Liver (tissue), 9 donors: ENCODE results near the gene SHISA3. TPM values are rescaled to one million over a fixed set of nuclear protein-coding genes. Genes with fewer than 3 reads are reported as not detected.

Source experiments
- DNase-seq: peaks from one replicate; pipeline ENCODE4 v3.0.0-alpha.2; 2017; ENCODE audit warnings: low spot score
- H3K27ac ChIP-seq, 2 donors: one replicate each; pipeline ENCODE4 v1.7.0; 2013; ENCODE audit warnings: inconsistent platforms in 2 of 2, low read length in 2 of 2, control low read depth in 1 of 2, low read depth in 1 of 2, mild to moderate bottlenecking in 1 of 2
- H3K27me3 ChIP-seq, 4 donors: one replicate each; pipeline versions ENCODE4 v1.6.1 to v1.7.0; 2013; ENCODE audit warnings: low read length in 3 of 4, inconsistent platforms in 1 of 4, mild to moderate bottlenecking in 1 of 4, moderate library complexity in 1 of 4; ENCODE audit not compliant: control insufficient read depth in 4 of 4, insufficient read depth in 4 of 4
- H3K36me3 ChIP-seq, 4 donors: one replicate each; pipeline versions ENCODE4 v1.6.1 to v1.7.0; 2013; ENCODE audit warnings: low read length in 3 of 4, mild to moderate bottlenecking in 3 of 4, low read depth in 1 of 4, moderate library complexity in 1 of 4; ENCODE audit not compliant: control insufficient read depth in 4 of 4, insufficient read depth in 3 of 4
- H3K4me1 ChIP-seq, 4 donors: one replicate each; pipeline versions ENCODE4 v1.6.1 to v1.7.0; 2013; ENCODE audit warnings: low read length in 3 of 4, mild to moderate bottlenecking in 3 of 4, moderate library complexity in 1 of 4; ENCODE audit not compliant: control insufficient read depth in 4 of 4, insufficient read depth in 4 of 4
- H3K4me3 ChIP-seq, 3 donors: one replicate each; pipeline versions ENCODE4 v1.6.1 to v1.7.0; 2013; ENCODE audit warnings: low read length in 3 of 3, control low read depth in 1 of 3, low read depth in 1 of 3, mild to moderate bottlenecking in 1 of 3
- H3K9ac ChIP-seq, 2 donors: one replicate each; pipeline ENCODE4 v1.7.0; 2013; ENCODE audit warnings: low read length in 2 of 2, mild to moderate bottlenecking in 2 of 2, moderate library complexity in 2 of 2, control low read depth in 1 of 2, low read depth in 1 of 2
- H3K9me3 ChIP-seq, 4 donors: one replicate each; pipeline versions ENCODE4 v1.6.1 to v1.7.0; 2013; ENCODE audit warnings: low read length in 3 of 4; ENCODE audit not compliant: control insufficient read depth in 4 of 4
- ATF3 ChIP-seq: IDR thresholded peaks from 2 replicates; pipeline ENCODE4 v1.6.1; 2016; ENCODE audit warnings: antibody characterized with exemption
- CTCF ChIP-seq: fragments of 150-350 bp; IDR thresholded peaks from 2 replicates; pipeline ENCODE4 v1.5.1; 2017; ENCODE audit warnings: improper control_type of control experiment, low read depth, low read length; ENCODE audit not compliant: missing input control
- EGR1 ChIP-seq, 2 donors: IDR thresholded peaks; 2 replicates each; pipeline ENCODE4 v1.6.1; 2016 to 2018; ENCODE audit warnings: antibody characterized with exemption in 2 of 2, low read depth in 2 of 2
- FOXA1 ChIP-seq: IDR thresholded peaks from 2 replicates; pipeline ENCODE4 v1.6.1; 2016; ENCODE audit warnings: antibody characterized with exemption
- FOXA2 ChIP-seq: IDR thresholded peaks from 2 replicates; pipeline ENCODE4 v1.6.1; 2016; ENCODE audit warnings: antibody characterized with exemption
- GABPA ChIP-seq, 2 donors: IDR thresholded peaks in 1 of 2; conservative IDR thresholded peaks in 1 of 2; 2 replicates each; pipeline ENCODE4 v1.6.1; 2016; ENCODE audit warnings: antibody characterized with exemption in 2 of 2, mild to moderate bottlenecking in 1 of 2, moderate library complexity in 1 of 2
- HNF4A ChIP-seq, 2 donors: conservative IDR thresholded peaks; 2 replicates each; pipeline ENCODE4 v1.6.1; 2016; ENCODE audit warnings: antibody characterized with exemption in 2 of 2, mild to moderate bottlenecking in 2 of 2
- HNF4G ChIP-seq: IDR thresholded peaks from 2 replicates; pipeline ENCODE4 v1.6.1; 2016; ENCODE audit warnings: antibody characterized with exemption
- JUND ChIP-seq, 2 donors: IDR thresholded peaks; 2 replicates each; pipeline ENCODE4 v1.6.1; 2016; ENCODE audit warnings: antibody characterized with exemption in 2 of 2
- MAX ChIP-seq: IDR thresholded peaks from 2 replicates; pipeline ENCODE4 v1.6.1; 2016; ENCODE audit warnings: antibody characterized with exemption
- NR2F2 ChIP-seq: IDR thresholded peaks from 2 replicates; pipeline ENCODE4 v1.6.1; 2016; ENCODE audit warnings: antibody characterized with exemption
- RAD21 ChIP-seq, 2 donors: IDR thresholded peaks; 2 replicates each; pipeline ENCODE4 v1.6.1; 2016; ENCODE audit warnings: antibody characterized with exemption in 2 of 2, mild to moderate bottlenecking in 2 of 2
- REST ChIP-seq: IDR thresholded peaks from 2 replicates; pipeline ENCODE4 v1.6.1; 2016; ENCODE audit warnings: antibody characterized with exemption, mild to moderate bottlenecking
- TAF1 ChIP-seq: conservative IDR thresholded peaks from 2 replicates; pipeline ENCODE4 v1.6.1; 2016; ENCODE audit warnings: antibody characterized with exemption, mild to moderate bottlenecking
- YY1 ChIP-seq: IDR thresholded peaks from 2 replicates; pipeline ENCODE4 v1.6.1; 2016; ENCODE audit warnings: antibody characterized with exemption, mild to moderate bottlenecking
- ZBTB33 ChIP-seq: IDR thresholded peaks from 2 replicates; pipeline ENCODE4 v1.6.1; 2016; ENCODE audit warnings: antibody characterized with exemption
- WGBS: extraction: QIAGEN DNeasy Blood & Tissue Kit; methylation state at CpG from one replicate; pipeline ENCODE4 v1.1.7; 2013; 5-methylcytosine and 5-hydroxymethylcytosine counted together
- polyA plus RNA-seq, 2 donors: library from polyadenylated mRNA; stranded (reverse) in 1 of 2; unstranded in 1 of 2; fragments of 200-250 nt in 1 of 2; fragments of >200 nt in 1 of 2; fragmentation: Nextera tagmentation in 1 of 2; extraction: Ambion mirVana in 1 of 2; gene quantifications; one replicate each; pipeline versions ENCODE4 v1.2.1 to v1.2.3, GENCODE V29; 2013 to 2015
- total RNA-seq, 2 donors: library from RNA; depleted of rRNA; stranded (reverse); fragments of >200 nt; gene quantifications; one replicate each; pipeline ENCODE4 v1.2.3, GENCODE V29; 2014
- donor health status: healthy.
- donor health status: healthy.
- donor health status: healthy.
- donor health status: healthy.
- donor health status: healthy.

SHISA3 gene
- total and polyA plus RNA-seq, 4 donors: 0.25 to 0.63 (median 0.56) TPM; not detected in 1

- Histone ChIP-seq H3K27ac (no peak overlapping the region), H3K36me3 (no peaks in the 10 kb centered on the region), H3K27me3 (no peaks in the 10 kb centered on the region), H3K9ac (no peak overlapping the region), H3K4me1 (no peaks in the 10 kb centered on the region), H3K4me3 (no peak overlapping the region), H3K9me3 (no peaks in the 10 kb centered on the region)
- TF ChIP-seq REST: no peak
- TF ChIP-seq FOXA2: no peak
- TF ChIP-seq EGR1 (IDR thresholded peaks at IDR 0.05; ENCODE audit: low read depth in 2 of 2): no peak
- no peak for TF ChIP-seq JUND (IDR thresholded peaks at IDR 0.05)
- TF ChIP-seq TAF1: no peak
- TF ChIP-seq FOXA1: no peak
- no peak for TF ChIP-seq YY1
- TF ChIP-seq HNF4G: no peak
- no peak for TF ChIP-seq CTCF
- TF ChIP-seq GABPA (IDR thresholded peaks at IDR 0.05 in 1 of 2, conservative IDR thresholded peaks at IDR 0.05 in 1 of 2): no peak
- no peak for TF ChIP-seq NR2F2
- no peak for TF ChIP-seq HNF4A (conservative IDR thresholded peaks at IDR 0.05)
- TF ChIP-seq MAX: no peak
- no peak for TF ChIP-seq ZBTB33
- no peak for TF ChIP-seq RAD21 (IDR thresholded peaks at IDR 0.05)
- no peak for TF ChIP-seq ATF3
- no peak for DNase-seq
- WGBS: 100% methylated on average over 1 of the region's 1 CpG
Measured at GRCh38 chr4:42385516-42385915, 11.8 kb upstream of the SHISA3 start.
